ENCODE results near the gene STAU1. TPM values are rescaled to one million over a fixed set of nuclear protein-coding genes. Genes with fewer than 3 reads are reported as not detected.
"Not testable (repeated sequence)": the region's sequence is repeated elsewhere in the genome, so short reads cannot be mapped to it uniquely, and the experiment has no call there.

Gene STAU1
- total RNA-seq, 2 donors from 2014 or later: 90.2 to 95.5 TPM

DNA sequence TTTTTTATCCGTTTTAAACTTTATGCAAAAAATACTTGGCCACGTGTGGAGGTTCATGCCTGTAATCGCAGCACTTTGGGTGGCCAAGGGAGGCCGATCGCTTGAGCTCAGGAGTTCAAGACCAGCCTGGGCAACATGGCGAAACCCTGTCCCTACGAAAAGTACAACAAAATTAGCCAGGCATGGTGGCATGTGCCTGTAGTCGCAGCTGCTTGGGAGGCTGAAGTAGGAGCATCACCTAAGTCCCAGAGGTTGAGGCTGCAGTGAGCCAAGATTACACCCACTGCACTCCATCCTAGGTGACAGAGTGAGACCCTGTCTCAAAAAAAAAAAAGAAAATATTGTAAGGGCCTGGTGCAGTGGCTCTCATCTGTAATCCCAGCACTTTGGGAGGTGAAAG is 97.0 kb downstream of the STAU1 start:
- no peak overlapping the region for H3K4me3 ChIP-seq (ENCODE audit: low read length)
- no peaks in the 10 kb centered on the region for H3K9me3 ChIP-seq (ENCODE audit: control insufficient read depth, low read length)
- peaks cover 97% of the 10 kb centered on the region for H3K36me3 ChIP-seq (ENCODE audit: control insufficient read depth, insufficient read depth, low read length)
- H3K9ac ChIP-seq (ENCODE audit: extremely low read depth, low read length, poor library complexity, severe bottlenecking): no peak overlapping the region
- H3K27me3 Mint-ChIP-seq (ENCODE audit: insufficient read depth): no peaks in the 10 kb centered on the region
- H3K27ac Mint-ChIP-seq: peak overlapping the region; percentile 10
- no peaks in the 10 kb centered on the region for H3K4me1 Mint-ChIP-seq
- no peaks in the 10 kb centered on the region for H3K27me3 ChIP-seq (ENCODE audit: control insufficient read depth, insufficient read depth, low read length, poor library complexity, severe bottlenecking)
- no peaks in the 10 kb centered on the region for H3K9me3 Mint-ChIP-seq
- DNase-seq: no peak
- H3K27ac ChIP-seq (ENCODE audit: low read depth, low read length): no peak overlapping the region
- H3K4me1 ChIP-seq (ENCODE audit: control insufficient read depth, insufficient read depth, low read length): no peaks in the 10 kb centered on the region
- TF ChIP-seq, protein P1, sequence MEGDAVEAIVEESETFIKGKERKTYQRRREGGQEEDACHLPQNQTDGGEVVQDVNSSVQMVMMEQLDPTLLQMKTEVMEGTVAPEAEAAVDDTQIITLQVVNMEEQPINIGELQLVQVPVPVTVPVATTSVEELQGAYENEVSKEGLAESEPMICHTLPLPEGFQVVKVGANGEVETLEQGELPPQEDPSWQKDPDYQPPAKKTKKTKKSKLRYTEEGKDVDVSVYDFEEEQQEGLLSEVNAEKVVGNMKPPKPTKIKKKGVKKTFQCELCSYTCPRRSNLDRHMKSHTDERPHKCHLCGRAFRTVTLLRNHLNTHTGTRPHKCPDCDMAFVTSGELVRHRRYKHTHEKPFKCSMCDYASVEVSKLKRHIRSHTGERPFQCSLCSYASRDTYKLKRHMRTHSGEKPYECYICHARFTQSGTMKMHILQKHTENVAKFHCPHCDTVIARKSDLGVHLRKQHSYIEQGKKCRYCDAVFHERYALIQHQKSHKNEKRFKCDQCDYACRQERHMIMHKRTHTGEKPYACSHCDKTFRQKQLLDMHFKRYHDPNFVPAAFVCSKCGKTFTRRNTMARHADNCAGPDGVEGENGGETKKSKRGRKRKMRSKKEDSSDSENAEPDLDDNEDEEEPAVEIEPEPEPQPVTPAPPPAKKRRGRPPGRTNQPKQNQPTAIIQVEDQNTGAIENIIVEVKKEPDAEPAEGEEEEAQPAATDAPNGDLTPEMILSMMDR (conservative IDR thresholded peaks at IDR 0.05): no peak
- H3K4me3 Mint-ChIP-seq: no peak overlapping the region
- WGBS, 2 experiments (ENCODE audit: insufficient coverage in 1 of 2, insufficient read length in 1 of 2): 87 to 96% methylated on average over 8 of the region's 8 CpGs
- peaks cover 89% of the 10 kb centered on the region for H3K36me3 Mint-ChIP-seq (ENCODE audit: low read depth)

DNA sequence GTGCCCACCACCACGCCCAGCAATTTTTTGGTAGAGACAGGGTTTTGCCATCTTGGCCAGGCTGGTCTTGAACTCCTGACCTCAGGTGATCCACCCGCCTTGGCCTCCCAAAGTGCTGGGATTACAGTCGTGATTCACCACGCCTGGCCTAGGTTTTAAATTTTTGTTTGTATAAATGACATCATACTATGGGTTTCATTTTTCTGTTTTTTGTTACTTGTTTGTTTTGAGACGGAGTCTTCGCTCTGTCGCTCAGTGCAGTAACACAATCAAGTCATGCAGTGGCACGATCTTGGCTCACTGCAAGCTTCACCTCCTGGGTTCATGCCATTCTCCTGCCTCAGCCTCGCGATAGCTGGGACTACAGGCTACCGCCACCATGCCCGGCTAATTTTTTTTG is 105.8 kb downstream of the STAU1 start:
- not testable (repeated sequence) for H3K4me1 ChIP-seq (ENCODE audit: control insufficient read depth, insufficient read depth, low read length); H3K9me3 ChIP-seq (ENCODE audit: control insufficient read depth, low read length); H3K27ac ChIP-seq (ENCODE audit: low read depth, low read length); H3K27ac Mint-ChIP-seq; H3K27me3 Mint-ChIP-seq (ENCODE audit: insufficient read depth); H3K4me3 Mint-ChIP-seq; H3K9me3 Mint-ChIP-seq; H3K27me3 ChIP-seq (ENCODE audit: control insufficient read depth, insufficient read depth, low read length, poor library complexity, severe bottlenecking); H3K4me1 Mint-ChIP-seq; H3K9ac ChIP-seq (ENCODE audit: extremely low read depth, low read length, poor library complexity, severe bottlenecking); DNase-seq; H3K4me3 ChIP-seq (ENCODE audit: low read length)
- peaks cover 93% of the 10 kb centered on the region for H3K36me3 ChIP-seq (ENCODE audit: control insufficient read depth, insufficient read depth, low read length)
- H3K36me3 Mint-ChIP-seq (ENCODE audit: low read depth): peaks cover 70% of the 10 kb centered on the region
- 84 to 98% methylated on average over 12 of the region's 12 CpGs for WGBS, 2 experiments (ENCODE audit: insufficient coverage in 1 of 2, insufficient read length in 1 of 2)

DNA sequence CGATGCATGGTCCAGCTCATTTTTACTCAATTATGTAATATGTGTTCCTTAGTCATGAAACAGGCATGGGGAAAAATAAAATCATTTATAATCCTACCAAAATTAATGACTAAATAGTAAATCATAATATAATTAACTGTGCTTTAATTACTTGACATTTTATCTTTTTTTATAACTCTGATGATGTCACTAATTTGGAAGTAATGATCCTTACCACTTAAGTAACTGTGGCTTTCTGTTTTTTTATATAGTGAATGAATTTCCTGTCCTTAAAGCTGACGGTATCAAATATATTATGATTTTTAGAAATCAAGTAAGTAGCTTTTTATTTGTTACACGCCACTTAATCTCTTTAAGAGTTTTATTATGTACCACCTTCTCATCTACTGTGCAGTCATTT is 109.8 kb downstream of the STAU1 start:
- no peaks in the 10 kb centered on the region for H3K9me3 ChIP-seq (ENCODE audit: control insufficient read depth, low read length)
- H3K9ac ChIP-seq (ENCODE audit: extremely low read depth, low read length, poor library complexity, severe bottlenecking): no peak overlapping the region
- 81% methylated on average over 1 of the region's 3 CpGs; no CpG with 5 or more reads in 1 of the 2 experiments for WGBS, 2 experiments (ENCODE audit: insufficient coverage in 1 of 2, insufficient read length in 1 of 2)
- Mint-ChIP-seq H3K9me3 (no peaks in the 10 kb centered on the region), H3K4me1 (no peaks in the 10 kb centered on the region), H3K27ac (no peak overlapping the region), H3K36me3 (ENCODE audit: low read depth) (peaks cover 71% of the 10 kb centered on the region), H3K4me3 (no peak overlapping the region), H3K27me3 (ENCODE audit: insufficient read depth) (no peaks in the 10 kb centered on the region)
- peaks cover 94% of the 10 kb centered on the region for H3K36me3 ChIP-seq (ENCODE audit: control insufficient read depth, insufficient read depth, low read length)
- no peak for DNase-seq
- H3K4me3 ChIP-seq (ENCODE audit: low read length): no peak overlapping the region
- H3K27me3 ChIP-seq (ENCODE audit: control insufficient read depth, insufficient read depth, low read length, poor library complexity, severe bottlenecking): no peaks in the 10 kb centered on the region
- no peak overlapping the region for H3K27ac ChIP-seq (ENCODE audit: low read depth, low read length)
- TF ChIP-seq, protein P1 (conservative IDR thresholded peaks at IDR 0.05): no peak
- H3K4me1 ChIP-seq (ENCODE audit: control insufficient read depth, insufficient read depth, low read length): no peaks in the 10 kb centered on the region

DNA sequence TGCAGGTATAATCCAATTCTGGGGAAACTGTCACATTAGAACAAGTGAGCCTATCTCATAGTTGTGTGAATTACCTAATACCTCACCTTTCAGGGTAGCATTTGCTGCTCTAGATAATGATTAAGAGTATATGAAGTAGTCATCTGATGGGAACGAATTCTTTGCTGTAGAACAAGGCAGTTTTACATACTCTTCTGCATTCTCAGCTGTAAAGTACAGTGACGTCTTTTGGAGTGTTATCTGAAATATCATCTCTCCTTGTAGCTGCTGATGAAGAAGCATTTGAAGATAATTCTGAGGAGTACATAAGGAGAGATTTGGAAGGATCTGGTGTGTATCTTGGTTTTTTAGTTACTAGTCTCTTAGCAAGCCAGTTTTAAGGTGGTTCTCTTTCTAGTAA is 113.6 kb downstream of the STAU1 start:
- H3K27me3 ChIP-seq (ENCODE audit: control insufficient read depth, insufficient read depth, low read length, poor library complexity, severe bottlenecking): no peaks in the 10 kb centered on the region
- H3K9ac ChIP-seq (ENCODE audit: extremely low read depth, low read length, poor library complexity, severe bottlenecking): no peak overlapping the region
- TF ChIP-seq, protein P1 (conservative IDR thresholded peaks at IDR 0.05): no peak
- peaks cover 93% of the 10 kb centered on the region for H3K36me3 ChIP-seq (ENCODE audit: control insufficient read depth, insufficient read depth, low read length)
- no peak overlapping the region for H3K4me3 ChIP-seq (ENCODE audit: low read length)
- H3K4me1 Mint-ChIP-seq: no peaks in the 10 kb centered on the region
- H3K27ac Mint-ChIP-seq: no peak overlapping the region
- no peak overlapping the region for H3K27ac ChIP-seq (ENCODE audit: low read depth, low read length)
- H3K4me1 ChIP-seq (ENCODE audit: control insufficient read depth, insufficient read depth, low read length): no peaks in the 10 kb centered on the region
- H3K36me3 Mint-ChIP-seq (ENCODE audit: low read depth): peaks cover 78% of the 10 kb centered on the region
- H3K4me3 Mint-ChIP-seq: no peak overlapping the region
- no peaks in the 10 kb centered on the region for H3K9me3 Mint-ChIP-seq
- WGBS, 2 experiments (ENCODE audit: insufficient coverage in 1 of 2, insufficient read length in 1 of 2): 95% methylated on average over 2 of the region's 2 CpGs
- no peak for DNase-seq
- H3K27me3 Mint-ChIP-seq (ENCODE audit: insufficient read depth): no peaks in the 10 kb centered on the region
- H3K9me3 ChIP-seq (ENCODE audit: control insufficient read depth, low read length): no peaks in the 10 kb centered on the region

Data from endodermal cell (in vitro differentiated cells).